Left lung (tissue), 14 donors: Measurements from ENCODE around the gene ADNP. TPM values are rescaled to one million over a fixed set of nuclear protein-coding genes. Genes with fewer than 3 reads are reported as not detected.
"Not testable (repeated sequence)": the region's sequence is repeated elsewhere in the genome, so short reads cannot be mapped to it uniquely, and the experiment has no call there.

Experiments
- ATAC-seq: fragments of 200-7000 bp; cut with Tn5 transposase; one replicate; pipeline ENCODE4 v1.9.1; 2020; ENCODE audit warnings: moderate library complexity
- DNase-seq, 4 donors: peaks; one replicate each; pipeline ENCODE4 v3.0.0-alpha.2; 2013 to 2020
- H3K27ac ChIP-seq, 2 donors: fragments of 200-600 bp; sonication (generic) in 1 of 2; one replicate each; pipeline versions ENCODE4 v1.5.0 to v1.8.0; 2020 to 2021
- H3K27me3 ChIP-seq, 2 donors: fragments of 200-600 bp; sonication (generic) in 1 of 2; one replicate each; pipeline versions ENCODE4 v1.5.0 to v1.8.0; 2020 to 2021
- H3K36me3 ChIP-seq, 2 donors: fragments of 200-600 bp; sonication (generic) in 1 of 2; one replicate each; pipeline versions ENCODE4 v1.5.0 to v1.8.0; 2020 to 2021
- H3K4me1 ChIP-seq, 2 donors: fragments of 200-600 bp; one replicate each; pipeline ENCODE4 v1.8.0; 2021
- H3K4me3 ChIP-seq, 2 donors: fragments of 200-600 bp; sonication (generic) in 1 of 2; one replicate each; pipeline versions ENCODE4 v1.5.0 to v1.8.0; 2020 to 2021; ENCODE audit warnings: mild to moderate bottlenecking in 1 of 2
- H3K9me3 ChIP-seq, 2 donors: fragments of 200-600 bp; sonication (generic) in 1 of 2; one replicate each; pipeline versions ENCODE4 v1.5.0 to v1.8.0; 2020 to 2021
- intact Hi-C, 2 donors: fragments of 100-400 bp; cut with DNase I; formaldehyde crosslinking; loops; one replicate each; pipeline versions ENCODE4 v1.11.2 to v1.14.2; 2022
- long read RNA-seq, 12 donors: library from polyadenylated mRNA in 2 of 12; unstranded in 2 of 12; transcript quantifications; one replicate each; pipeline ENCODE4 v2.0.0 and lab custom pipeline, GENCODE V29; 2019 to 2026
- polyA plus RNA-seq, 6 donors: library from polyadenylated mRNA; unstranded; fragments of 120-200 nt; gene quantifications; one replicate each; pipeline ENCODE4 v1.2.1, GENCODE V29; 2013; ENCODE audit not compliant: insufficient read length in 6 of 6
- total RNA-seq, 2 donors: library from RNA; stranded (reverse); fragmentation: NEBNext Ultra II Directional; extraction: Animal tissue kit (Norgen Biotek cat#: 25700); gene quantifications; one replicate each; pipeline ENCODE4 v1.2.1, GENCODE V29; 2021
- TF ChIP-seq, protein P1 (sequence below), 2 donors: fragments of 200-600 bp; sonication (generic) in 1 of 2; IDR thresholded peaks; one replicate each; pipeline versions ENCODE4 v1.5.0 to v1.8.0; 2021; ENCODE audit warnings: antibody characterized with exemption in 2 of 2
- donor health status: DM: no; HTN: yes; CAD: no.
- donor health status: DM: no; HTN: no; CAD: no.

Gene ADNP
- total RNA-seq = 10 to 100 TPM; 51.9 to 58.7 TPM
- polyA plus RNA-seq = 100 to 1,000 TPM; 102 to 130 (median 115) TPM
- long read RNA-seq, donor 1, full-length matches to known transcripts = 22 of 45 reads
- long read RNA-seq, donor 1, partial matches to known transcripts = 23 of 45 reads
- long read RNA-seq, donor 1, other reads (novel, unspliced or antisense) = 0 of 45 reads
- long read RNA-seq, donor 2, full-length matches to known transcripts = 26 of 37 reads
- long read RNA-seq, donor 2, partial matches to known transcripts = 11 of 37 reads
- long read RNA-seq, donor 2, other reads (novel, unspliced or antisense) = 0 of 37 reads
- long read RNA-seq, donor 3, full-length matches to known transcripts = 12 of 12 reads
- long read RNA-seq, donor 3, partial matches to known transcripts = 0 of 12 reads
- long read RNA-seq, donor 3, other reads (novel, unspliced or antisense) = 0 of 12 reads
- long read RNA-seq, donor 4, partial matches to known transcripts = 0 of 3 reads
- long read RNA-seq, donor 4, other reads (novel, unspliced or antisense) = 3 of 3 reads
- long read RNA-seq, donor 5, full-length matches to known transcripts = 12 of 44 reads
- long read RNA-seq, donor 5, partial matches to known transcripts = 32 of 44 reads
- long read RNA-seq, donor 5, other reads (novel, unspliced or antisense) = 0 of 44 reads
- long read RNA-seq, donor 6, full-length matches to known transcripts = 10 of 10 reads
- long read RNA-seq, donor 6, partial matches to known transcripts = 0 of 10 reads
- long read RNA-seq, donor 6, other reads (novel, unspliced or antisense) = 0 of 10 reads
- long read RNA-seq, donor 7, full-length matches to known transcripts = 7 of 7 reads
- long read RNA-seq, donor 7, partial matches to known transcripts = 0 of 7 reads
- long read RNA-seq, donor 7, other reads (novel, unspliced or antisense) = 0 of 7 reads
- long read RNA-seq, donor 8, full-length matches to known transcripts = 18 of 18 reads
- long read RNA-seq, donor 8, partial matches to known transcripts = 0 of 18 reads
- long read RNA-seq, donor 8, other reads (novel, unspliced or antisense) = 0 of 18 reads
- long read RNA-seq, donor 9 = 0 reads
- long read RNA-seq, donor 10 = 0 reads
- long read RNA-seq, donor 11, full-length matches to known transcripts = 24 of 32 reads
- long read RNA-seq, donor 11, partial matches to known transcripts = 8 of 32 reads
- long read RNA-seq, donor 11, other reads (novel, unspliced or antisense) = 0 of 32 reads
- long read RNA-seq, donor 12, full-length matches to known transcripts = 10 of 10 reads
- long read RNA-seq, donor 12, partial matches to known transcripts = 0 of 10 reads
- long read RNA-seq, donor 12, other reads (novel, unspliced or antisense) = 0 of 10 reads

DNA sequence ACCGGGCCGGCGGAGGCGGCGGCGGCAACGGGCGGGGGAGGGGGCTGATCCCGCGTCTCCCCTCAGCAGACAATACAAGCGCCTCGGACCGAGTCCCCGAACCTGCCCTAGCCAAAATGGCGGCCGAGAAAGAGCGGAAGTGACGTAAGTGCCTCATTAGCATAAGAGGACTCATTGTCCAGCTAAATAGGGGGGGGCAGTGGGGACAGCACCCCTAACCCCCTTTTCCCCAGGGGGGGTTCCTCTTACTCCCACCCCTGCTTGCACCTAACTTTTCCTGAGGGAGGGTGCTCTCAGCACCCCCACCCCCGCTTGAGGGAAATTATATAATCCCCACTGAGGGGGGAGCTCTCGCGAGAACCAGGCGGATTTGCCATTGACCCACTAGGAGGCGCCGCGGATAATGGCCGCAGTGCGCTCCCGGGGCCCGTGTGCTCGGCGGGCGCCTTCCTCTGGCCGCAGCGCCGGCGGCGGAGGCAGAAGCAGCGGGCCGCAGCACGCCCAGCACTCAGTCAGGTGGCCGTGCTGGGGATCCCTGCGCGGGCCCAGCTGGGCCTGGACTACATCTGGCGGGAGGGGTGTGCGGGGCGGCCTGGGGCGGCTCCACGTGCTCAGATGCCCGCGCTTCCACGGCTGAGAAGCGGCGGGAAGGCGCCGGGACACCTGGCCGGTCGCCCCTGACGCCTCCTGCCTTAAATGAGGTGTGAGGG lies at the start of gene ADNP:
Gene ADNP, minus strand, starts transcription at position 132 of the 710 bp plus-strand sequence. CDS start 27,441 bp downstream, outside the sequence.
- Histone ChIP-seq H3K27me3 (no peaks in the 10 kb centered on the region), H3K4me1 (peaks cover 11 to 42% of the 10 kb centered on the region in 2 donors), H3K36me3 (peaks cover 0 to 32% of the 10 kb centered on the region in 2 donors), H3K4me3 (peak within 1 kb of the TSS; percentile 68 to 80), H3K27ac (peak within 1 kb of the TSS; percentile 98), H3K9me3 (no peaks in the 10 kb centered on the region)
- peak; percentile 89 to 95 (median 92) for DNase-seq
- intact Hi-C loops = no loop called here
- peak; percentile 90 for ATAC-seq
- TF ChIP-seq, protein P1, sequence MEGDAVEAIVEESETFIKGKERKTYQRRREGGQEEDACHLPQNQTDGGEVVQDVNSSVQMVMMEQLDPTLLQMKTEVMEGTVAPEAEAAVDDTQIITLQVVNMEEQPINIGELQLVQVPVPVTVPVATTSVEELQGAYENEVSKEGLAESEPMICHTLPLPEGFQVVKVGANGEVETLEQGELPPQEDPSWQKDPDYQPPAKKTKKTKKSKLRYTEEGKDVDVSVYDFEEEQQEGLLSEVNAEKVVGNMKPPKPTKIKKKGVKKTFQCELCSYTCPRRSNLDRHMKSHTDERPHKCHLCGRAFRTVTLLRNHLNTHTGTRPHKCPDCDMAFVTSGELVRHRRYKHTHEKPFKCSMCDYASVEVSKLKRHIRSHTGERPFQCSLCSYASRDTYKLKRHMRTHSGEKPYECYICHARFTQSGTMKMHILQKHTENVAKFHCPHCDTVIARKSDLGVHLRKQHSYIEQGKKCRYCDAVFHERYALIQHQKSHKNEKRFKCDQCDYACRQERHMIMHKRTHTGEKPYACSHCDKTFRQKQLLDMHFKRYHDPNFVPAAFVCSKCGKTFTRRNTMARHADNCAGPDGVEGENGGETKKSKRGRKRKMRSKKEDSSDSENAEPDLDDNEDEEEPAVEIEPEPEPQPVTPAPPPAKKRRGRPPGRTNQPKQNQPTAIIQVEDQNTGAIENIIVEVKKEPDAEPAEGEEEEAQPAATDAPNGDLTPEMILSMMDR (IDR thresholded peaks at IDR 0.05) = peak; percentile 57 to 67

DNA sequence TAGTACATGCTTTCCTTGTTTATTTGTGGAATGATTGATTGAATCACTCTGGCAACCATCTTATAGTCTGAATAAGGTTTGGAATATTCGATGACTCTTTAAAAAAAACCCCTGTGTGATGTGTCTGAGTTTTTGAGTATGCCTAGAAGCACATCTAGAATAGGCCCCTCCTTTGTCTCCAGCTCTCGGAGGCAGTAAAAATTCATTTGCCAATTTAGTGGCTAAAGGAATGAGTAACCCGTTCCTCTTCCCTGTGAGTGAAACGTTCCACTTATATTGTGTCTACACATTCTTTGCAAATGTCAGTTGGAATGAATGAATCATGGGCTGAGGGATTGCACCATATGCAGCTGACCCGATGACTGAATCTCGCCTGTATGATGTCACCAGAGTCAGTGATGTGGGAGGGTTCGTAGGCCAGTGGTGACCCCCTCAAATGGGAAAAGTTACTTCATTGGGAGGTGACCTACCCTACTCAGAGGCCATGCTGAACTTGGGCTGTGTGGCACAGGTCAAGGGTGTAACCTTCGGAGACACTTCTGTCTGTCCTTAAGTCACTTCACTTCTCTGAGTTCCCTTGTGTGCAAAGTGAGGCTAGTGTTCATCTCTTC lies 48.9 kb upstream of the ADNP start:
- no peaks in the 10 kb centered on the region for H3K36me3 ChIP-seq
- ATAC-seq (peak; percentile 69), DNase-seq (no peak)
- intact Hi-C loops = no loop called here
- H3K27me3 ChIP-seq = peaks cover 0 to 72% of the 10 kb centered on the region in 2 donors
- TF ChIP-seq, protein P1 (IDR thresholded peaks at IDR 0.05) = no peak
- H3K4me1 ChIP-seq = no peaks in the 10 kb centered on the region
- H3K4me3 ChIP-seq = no peak overlapping the region
- H3K9me3 ChIP-seq = no peaks in the 10 kb centered on the region
- H3K27ac ChIP-seq = peak overlapping the region in 1 of 2 donors; percentile 77

DNA sequence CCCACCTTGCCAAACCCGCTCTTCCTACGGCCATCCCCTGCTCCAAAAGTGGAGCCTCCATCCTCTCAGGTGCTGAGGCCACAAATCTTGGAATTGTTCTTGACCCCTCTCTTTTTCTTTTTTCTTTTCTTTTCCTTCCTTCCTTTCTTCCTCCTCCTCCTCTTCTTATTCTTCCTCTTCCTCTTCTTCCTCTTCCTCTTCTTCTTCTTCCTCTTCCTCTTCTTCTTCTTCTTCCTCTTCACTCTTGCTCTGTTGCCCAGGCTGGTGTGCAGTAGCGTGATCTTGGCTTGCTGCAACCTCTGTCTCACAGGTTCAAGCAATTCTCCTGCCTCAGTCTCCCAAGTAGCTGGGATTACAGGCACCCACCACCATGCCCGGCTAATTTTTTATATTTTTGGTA lies 47.3 kb upstream of the ADNP start:
- H3K36me3 ChIP-seq, DNase-seq, H3K4me3 ChIP-seq, H3K9me3 ChIP-seq, intact Hi-C loops, H3K27ac ChIP-seq, H3K4me1 ChIP-seq, ATAC-seq: not testable (repeated sequence)
- H3K27me3 ChIP-seq = peaks cover 0 to 60% of the 10 kb centered on the region in 2 donors

DNA sequence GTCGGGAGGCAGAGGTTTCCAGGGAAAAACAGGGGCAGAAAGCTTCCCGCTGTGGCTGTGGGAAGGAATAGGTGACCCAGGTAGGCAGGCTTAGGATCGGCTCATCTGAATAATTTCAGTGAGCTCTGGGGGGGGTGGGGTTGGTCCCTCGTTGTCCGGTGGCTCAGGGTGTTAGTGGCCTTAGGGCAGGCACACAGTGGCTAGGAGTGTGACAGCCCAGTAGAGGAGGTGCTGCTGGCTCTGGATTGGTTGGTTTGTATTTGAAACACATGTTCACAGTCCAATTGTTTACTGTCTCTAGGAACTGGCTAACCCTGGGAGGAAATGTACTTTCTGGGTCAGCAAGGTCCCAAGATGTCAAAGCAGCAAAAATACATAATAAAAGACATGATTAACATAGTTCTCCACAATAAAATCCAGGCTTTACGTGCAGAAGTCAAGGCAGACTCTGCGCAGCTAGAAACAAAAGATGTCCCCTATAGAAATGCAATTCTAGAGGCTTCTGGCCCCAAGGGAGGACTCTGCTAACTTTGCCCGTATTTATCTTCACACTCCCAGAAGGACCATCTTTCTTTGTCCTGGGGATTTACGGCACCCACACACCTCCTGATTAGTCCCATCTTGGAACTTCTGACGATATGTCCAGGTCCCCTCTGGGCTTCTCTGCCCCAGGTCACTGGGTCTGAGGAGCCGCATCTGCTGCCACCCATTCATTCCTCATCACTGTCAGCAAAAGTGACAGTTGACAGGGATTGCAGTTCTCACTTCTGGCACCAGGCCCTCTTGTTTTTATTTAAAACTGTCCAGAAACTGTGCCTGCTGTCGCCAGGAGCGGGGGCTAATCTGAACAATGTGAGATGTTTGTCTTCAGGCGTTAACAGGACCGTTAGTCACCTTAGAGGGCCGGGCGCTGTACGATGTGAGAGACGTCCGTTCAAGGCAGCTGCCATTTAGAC lies 46.1 kb upstream of the ADNP start:
- peaks cover 0 to 55% of the 10 kb centered on the region in 2 donors for H3K27me3 ChIP-seq
- H3K4me3 ChIP-seq = no peak overlapping the region
- H3K4me1 ChIP-seq = no peaks in the 10 kb centered on the region
- H3K27ac ChIP-seq = no peak overlapping the region
- no peak for ATAC-seq
- TF ChIP-seq, protein P1 (IDR thresholded peaks at IDR 0.05) = no peak
- H3K36me3 ChIP-seq = no peaks in the 10 kb centered on the region
- no peaks in the 10 kb centered on the region for H3K9me3 ChIP-seq
- intact Hi-C loops = no loop called here
- DNase-seq = no peak
